GM18508 (cell line): ENCODE results near the gene GCNT3.

Source experiments
- ATAC-seq: cut with Tn5 transposase; IDR thresholded peaks from one replicate; pipeline ENCODE4 v1.9.1; 2021; ENCODE audit warnings: moderate number of reproducible peaks; ENCODE audit not compliant: insufficient read depth, unreplicated experiment

Gene GCNT3, protein sequence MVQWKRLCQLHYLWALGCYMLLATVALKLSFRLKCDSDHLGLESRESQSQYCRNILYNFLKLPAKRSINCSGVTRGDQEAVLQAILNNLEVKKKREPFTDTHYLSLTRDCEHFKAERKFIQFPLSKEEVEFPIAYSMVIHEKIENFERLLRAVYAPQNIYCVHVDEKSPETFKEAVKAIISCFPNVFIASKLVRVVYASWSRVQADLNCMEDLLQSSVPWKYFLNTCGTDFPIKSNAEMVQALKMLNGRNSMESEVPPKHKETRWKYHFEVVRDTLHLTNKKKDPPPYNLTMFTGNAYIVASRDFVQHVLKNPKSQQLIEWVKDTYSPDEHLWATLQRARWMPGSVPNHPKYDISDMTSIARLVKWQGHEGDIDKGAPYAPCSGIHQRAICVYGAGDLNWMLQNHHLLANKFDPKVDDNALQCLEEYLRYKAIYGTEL

DNA sequence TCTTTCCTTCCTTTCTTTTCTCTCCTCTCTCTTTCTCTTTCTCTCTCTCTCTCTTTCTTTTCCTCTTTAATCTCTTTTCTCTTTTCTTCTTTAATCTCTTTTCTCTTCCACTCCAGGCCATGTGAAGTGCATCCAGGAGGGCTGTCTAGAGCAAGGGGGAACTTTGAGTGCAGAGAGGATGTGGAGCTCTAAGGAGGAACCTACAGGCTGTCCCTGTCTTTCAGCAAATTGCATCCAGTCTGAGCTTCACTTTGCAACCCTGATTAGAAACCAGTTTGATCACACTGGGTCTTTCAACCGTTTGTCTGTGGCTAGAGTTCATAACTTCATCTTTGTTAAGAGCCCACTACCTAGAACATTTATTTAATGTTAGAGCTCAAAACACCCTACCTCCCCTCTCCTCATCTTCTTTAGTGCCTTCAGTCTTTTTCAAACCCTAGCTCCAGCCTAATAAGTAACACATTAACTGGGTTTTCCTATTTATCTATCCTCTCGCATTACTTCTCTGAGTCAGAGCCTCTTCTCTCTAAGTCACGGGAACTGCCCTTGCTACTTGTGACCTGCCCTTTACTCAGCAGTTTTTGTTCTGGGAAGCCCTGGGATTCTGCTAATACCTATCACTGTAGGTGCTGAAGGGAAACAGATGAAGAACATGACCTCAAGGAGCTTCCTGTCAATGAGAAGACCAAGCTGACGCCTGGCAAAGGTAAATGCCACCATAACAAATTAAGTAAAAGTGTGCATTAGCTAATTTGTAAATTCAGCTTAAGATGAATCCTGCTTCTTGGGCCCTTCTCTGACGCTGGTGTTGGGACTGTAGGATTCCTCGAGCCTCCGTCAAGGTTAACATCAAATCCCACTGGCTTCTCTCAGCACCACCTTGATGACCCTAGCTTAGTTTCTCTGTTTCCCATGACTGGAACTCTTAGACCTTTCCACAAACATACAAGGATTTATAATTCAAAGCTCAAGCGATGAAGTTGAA, at the start of gene GCNT3:
Gene GCNT3, plus strand, starts transcription at position 508 of the 985 bp plus-strand sequence. CDS start 6,456 bp downstream, outside the sequence.
- ATAC-seq: no peak

- no peak for ATAC-seq
Observed at GRCh38 chr15:59562448-59563186, 49.0 kb upstream of the GCNT3 start.

GRCh38 chr15:59565299-59565698, 46.3 kb upstream of the GCNT3 start:
- ATAC-seq: no peak

GRCh38 chr15:59567324-59567723, 44.3 kb upstream of the GCNT3 start:
- no peak for ATAC-seq

GRCh38 chr15:59569477-59569876, 42.1 kb upstream of the GCNT3 start:
- ATAC-seq: no peak

DNA sequence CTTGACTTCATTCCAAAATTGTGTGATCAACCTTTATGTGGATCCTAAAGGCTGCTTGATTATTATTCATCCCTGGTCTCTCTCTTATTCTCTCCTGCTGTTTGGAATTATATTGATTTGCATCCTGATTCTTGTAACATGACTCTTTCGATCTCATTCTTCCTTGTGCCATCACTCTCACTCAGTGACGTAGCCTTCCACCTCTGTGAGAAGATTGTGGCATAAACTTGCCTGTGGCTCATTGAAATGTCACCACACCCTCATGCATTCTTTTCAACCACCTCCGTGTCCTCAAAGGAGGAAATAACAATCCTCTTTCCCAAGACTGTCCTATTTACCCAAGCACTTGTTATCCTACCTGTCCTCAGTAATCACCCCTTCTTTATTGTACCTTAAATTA, 41.3 kb upstream of the GCNT3 start:
- no peak for ATAC-seq

GRCh38 chr15:59571606-59572005, 40.0 kb upstream of the GCNT3 start:
- ATAC-seq: no peak

- ATAC-seq: no peak
Observed at GRCh38 chr15:59583088-59583487, 28.5 kb upstream of the GCNT3 start.

- ATAC-seq: no peak
Observed at GRCh38 chr15:59587085-59587826, 24.3 kb upstream of the GCNT3 start.

DNA sequence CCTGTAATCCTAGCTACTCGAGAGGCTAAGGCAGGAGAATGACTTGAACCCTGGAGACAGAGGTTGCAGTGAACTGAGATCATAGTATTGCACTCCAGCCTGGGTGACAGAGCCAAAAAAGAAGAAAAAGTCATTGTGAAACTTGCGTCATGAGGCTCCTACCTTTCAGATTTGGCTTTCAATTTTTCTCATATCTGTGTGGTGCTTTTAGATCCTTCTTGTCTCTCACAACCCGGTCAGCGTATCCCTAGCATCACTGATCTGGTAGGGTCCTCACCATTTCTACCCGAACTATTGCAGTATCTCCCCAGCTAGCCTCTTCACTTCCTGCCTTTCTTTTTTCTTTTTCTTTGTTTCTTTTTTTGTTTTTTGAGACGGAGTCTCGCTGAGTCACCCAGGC, 21.6 kb upstream of the GCNT3 start:
- no peak for ATAC-seq

GRCh38 chr15:59591356-59591755, 20.2 kb upstream of the GCNT3 start:
- no peak for ATAC-seq

GRCh38 chr15:59594493-59594942, 17.1 kb upstream of the GCNT3 start:
- ATAC-seq: no peak

- no peak for ATAC-seq
Observed at GRCh38 chr15:59594991-59595390, 16.6 kb upstream of the GCNT3 start.

GRCh38 chr15:59595434-59595915, 16.1 kb upstream of the GCNT3 start:
- ATAC-seq: no peak

- no peak for ATAC-seq
Observed at GRCh38 chr15:59596640-59597039, 14.9 kb upstream of the GCNT3 start.

- ATAC-seq: no peak
Observed at GRCh38 chr15:59598461-59598860, 13.1 kb upstream of the GCNT3 start.

- no peak for ATAC-seq
Observed at GRCh38 chr15:59605994-59606393, 5.6 kb upstream of the GCNT3 start.

DNA sequence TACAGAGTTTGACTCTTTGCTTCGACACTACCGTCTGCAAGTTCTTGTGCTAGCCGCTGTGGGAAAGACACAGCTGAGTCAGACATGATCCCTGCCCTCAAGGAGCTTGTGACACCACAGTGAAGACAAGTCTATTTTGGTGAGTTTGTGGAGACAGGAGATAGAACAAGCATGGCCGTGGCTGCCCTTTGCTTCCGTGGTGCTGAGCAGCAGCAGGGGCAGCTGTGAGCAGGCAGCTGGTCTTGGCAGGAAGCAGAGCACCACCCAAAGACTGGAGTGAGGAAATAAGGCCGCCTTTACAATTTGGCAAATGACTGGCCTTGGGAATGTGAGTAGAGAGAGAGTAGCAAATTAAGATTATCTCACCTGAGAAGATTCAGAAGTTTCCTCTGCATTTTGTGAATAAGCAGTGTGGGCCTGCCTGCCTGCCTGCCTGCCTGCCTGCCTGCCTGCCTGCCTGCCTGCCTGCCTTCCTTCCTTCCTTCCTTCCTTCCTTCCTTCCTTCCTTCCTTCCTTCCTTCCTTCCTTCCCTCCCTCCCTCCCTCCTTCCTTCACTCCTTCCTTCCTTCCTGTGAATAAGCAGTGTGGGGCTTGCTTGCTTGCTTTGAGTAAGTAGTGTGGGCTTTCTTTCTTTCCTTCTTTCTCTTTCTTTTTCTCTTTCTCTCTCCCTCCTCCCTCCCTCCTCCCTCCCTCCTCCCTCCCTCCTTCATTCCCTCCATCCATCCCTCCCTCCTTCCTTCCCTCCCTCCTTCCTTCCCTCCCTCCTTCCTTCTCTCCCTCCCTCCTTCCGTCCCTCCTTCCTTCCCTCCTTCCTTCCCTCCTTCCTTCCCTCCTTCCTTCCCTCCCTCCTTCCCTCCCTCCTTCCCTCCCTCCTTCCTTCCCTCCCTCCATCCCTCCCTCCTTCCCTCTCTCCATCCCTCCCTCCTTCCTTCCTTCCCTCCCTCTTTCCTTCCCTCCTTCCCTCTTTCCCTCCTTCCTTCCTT, 1.6 kb upstream of the GCNT3 start:
- no peak for ATAC-seq
